AG09319 (cell line): ENCODE results near the gene TMEM236.
"Not testable (repeated sequence)": the region's sequence is repeated elsewhere in the genome, so short reads cannot be mapped to it uniquely, and the experiment has no call there.

Experiments used
- DNase-seq: peaks from one replicate; pipeline ENCODE4 v3.0.0-alpha.2; 2010; ENCODE audit warnings: low read depth; ENCODE audit errors: extremely low read depth
- CTCF ChIP-seq: IDR thresholded peaks from 2 replicates; pipeline ENCODE4 v1.5.1; 2011; ENCODE audit warnings: low read depth, mild to moderate bottlenecking, inconsistent platforms, low read length, moderate library complexity

The TMEM236 gene

GRCh38 chr10:17713758-17714157 lies 38.2 kb upstream of the TMEM236 start:
- DNase-seq = no peak
- no peak for TF ChIP-seq CTCF

- DNase-seq = no peak
- no peak for TF ChIP-seq CTCF
Observed at GRCh38 chr10:17716161-17716560, 35.8 kb upstream of the TMEM236 start.

DNA sequence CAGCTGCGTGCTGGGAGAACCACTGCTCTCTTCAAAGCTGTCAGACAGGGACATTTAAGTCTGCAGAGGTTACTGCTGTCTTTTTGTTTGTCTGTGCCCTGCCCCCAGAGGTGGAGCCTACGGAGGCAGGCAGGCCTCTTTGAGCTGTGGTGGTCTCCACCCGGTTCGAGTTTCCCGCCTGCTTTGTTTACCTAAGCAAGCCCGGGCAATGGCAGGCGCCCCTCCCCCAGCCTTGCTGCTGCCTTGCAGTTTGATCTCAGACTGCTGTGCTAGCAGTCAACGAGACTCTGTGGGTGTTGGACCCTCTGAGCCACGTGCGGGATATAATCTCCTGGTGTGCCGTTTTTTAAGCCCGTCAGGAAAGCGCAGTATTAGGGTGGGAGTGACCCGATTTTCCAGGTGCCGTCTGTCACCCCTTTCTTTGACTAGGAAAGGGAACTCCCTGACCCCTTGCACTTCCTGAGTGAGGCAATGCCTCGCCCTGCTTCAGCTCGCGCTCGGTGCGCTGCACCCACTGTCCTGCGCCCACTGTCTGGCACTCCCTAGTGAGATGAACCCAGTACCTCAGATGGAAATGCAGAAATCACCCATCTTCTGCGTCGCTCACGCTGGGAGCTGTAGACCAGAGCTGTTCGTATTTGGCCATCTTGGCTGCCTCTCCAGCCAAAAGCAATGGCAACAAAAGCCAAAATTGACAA lies 29.5 kb upstream of the TMEM236 start:
- DNase-seq = not testable (repeated sequence)

DNA sequence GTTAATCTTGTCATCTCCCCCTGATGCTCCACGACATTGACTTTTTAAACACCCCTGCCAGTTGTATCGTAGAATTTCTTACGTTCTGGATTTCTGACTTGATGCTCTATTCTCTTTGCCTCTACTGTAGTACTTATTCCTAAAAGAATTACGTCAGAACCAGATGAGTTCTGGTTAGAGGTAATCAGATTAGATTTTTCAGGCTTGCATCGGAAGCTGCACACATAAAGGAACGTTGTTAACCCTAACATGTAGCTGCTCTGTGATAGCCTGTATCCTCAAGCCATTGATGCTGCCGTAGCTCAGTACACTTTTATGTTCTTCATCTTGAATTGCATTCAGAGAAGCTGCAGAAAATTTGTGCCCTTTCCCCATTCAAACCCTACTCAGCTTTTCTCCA lies 26.3 kb upstream of the TMEM236 start:
- TF ChIP-seq CTCF = no peak

GRCh38 chr10:17729630-17730029 lies 22.4 kb upstream of the TMEM236 start:
- no peak for DNase-seq

More for the DNA sequence above, 26.3 kb upstream of the TMEM236 start:
- no peak for DNase-seq

GRCh38 chr10:17730667-17731066 lies 21.3 kb upstream of the TMEM236 start:
- no peak for DNase-seq
- no peak for TF ChIP-seq CTCF

More at GRCh38 chr10:17729630-17730029, 22.4 kb upstream of the TMEM236 start:
- TF ChIP-seq CTCF = no peak

DNA sequence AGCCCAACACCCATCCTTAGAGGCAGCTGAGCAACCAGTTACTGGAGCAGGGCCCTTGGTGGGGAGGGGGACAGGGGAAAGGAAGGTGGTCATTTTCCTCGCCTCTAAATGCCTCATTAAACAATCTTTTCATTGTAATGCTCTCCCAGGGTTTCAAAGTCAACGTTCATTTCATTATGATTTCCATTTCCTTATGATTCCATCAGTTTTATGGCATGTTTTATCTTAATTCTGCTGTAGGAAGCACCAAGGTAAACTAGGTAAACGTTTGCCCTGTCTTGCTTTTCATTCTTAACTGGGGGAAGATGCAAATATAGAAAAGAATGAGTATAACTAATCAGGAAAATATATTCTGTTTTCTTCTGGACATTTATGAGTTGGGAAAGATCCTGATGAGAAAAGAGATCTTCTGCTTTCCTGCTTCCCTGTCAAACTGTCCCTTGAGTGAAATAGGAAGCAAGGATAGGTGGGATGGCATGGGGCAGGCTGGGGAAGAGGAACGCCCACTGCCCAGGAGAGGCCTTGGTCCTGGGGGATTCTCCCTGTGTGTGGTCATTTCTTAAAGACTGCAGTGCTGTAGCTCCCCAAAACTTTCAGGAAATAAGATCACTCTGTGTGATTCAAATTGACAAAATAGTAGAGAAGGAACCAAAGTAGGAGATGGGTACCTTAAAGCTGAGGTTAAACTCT lies 20.5 kb upstream of the TMEM236 start:
- DNase-seq = no peak
- TF ChIP-seq CTCF = no peak
